ENCODE data around the gene TIGD3.

DNA sequence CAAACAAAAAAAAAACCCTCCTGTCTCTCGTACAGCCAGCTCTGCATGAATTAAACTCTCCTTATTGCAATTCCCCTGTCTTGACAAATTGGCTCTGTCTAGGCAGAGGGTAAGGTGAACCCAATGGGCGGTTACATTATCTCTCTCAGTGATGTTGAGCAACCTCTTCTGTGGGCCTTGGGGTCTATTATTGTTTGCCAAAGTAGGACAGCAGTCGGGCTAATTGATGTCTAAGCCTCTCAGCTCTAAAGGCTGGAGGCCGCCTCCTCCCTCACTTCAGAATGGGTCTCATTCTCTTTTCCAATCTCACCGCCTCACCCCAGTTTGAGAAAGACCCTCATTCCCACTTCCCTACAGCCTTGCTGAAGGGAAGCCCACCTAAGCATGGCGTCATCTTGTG lies 29.2 kb downstream of the TIGD3 start:
- TF ChIP-seq, protein P1, sequence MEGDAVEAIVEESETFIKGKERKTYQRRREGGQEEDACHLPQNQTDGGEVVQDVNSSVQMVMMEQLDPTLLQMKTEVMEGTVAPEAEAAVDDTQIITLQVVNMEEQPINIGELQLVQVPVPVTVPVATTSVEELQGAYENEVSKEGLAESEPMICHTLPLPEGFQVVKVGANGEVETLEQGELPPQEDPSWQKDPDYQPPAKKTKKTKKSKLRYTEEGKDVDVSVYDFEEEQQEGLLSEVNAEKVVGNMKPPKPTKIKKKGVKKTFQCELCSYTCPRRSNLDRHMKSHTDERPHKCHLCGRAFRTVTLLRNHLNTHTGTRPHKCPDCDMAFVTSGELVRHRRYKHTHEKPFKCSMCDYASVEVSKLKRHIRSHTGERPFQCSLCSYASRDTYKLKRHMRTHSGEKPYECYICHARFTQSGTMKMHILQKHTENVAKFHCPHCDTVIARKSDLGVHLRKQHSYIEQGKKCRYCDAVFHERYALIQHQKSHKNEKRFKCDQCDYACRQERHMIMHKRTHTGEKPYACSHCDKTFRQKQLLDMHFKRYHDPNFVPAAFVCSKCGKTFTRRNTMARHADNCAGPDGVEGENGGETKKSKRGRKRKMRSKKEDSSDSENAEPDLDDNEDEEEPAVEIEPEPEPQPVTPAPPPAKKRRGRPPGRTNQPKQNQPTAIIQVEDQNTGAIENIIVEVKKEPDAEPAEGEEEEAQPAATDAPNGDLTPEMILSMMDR (conservative IDR thresholded peaks at IDR 0.05; ENCODE audit: low read depth, low read length), result no peak
- TF ChIP-seq EZH2 (IDR thresholded peaks at IDR 0.05; ENCODE audit: low read length, unreplicated experiment), result no peak
